GM19324 (cell line): ENCODE measurements around the gene ABLIM1.

Experiments
- ATAC-seq: cut with Tn5 transposase; IDR thresholded peaks from one replicate; pipeline ENCODE4 v1.9.1; 2021; ENCODE audit warnings: mild to moderate bottlenecking, moderate library complexity; ENCODE audit not compliant: unreplicated experiment, low FRiP score

Gene ABLIM1

DNA sequence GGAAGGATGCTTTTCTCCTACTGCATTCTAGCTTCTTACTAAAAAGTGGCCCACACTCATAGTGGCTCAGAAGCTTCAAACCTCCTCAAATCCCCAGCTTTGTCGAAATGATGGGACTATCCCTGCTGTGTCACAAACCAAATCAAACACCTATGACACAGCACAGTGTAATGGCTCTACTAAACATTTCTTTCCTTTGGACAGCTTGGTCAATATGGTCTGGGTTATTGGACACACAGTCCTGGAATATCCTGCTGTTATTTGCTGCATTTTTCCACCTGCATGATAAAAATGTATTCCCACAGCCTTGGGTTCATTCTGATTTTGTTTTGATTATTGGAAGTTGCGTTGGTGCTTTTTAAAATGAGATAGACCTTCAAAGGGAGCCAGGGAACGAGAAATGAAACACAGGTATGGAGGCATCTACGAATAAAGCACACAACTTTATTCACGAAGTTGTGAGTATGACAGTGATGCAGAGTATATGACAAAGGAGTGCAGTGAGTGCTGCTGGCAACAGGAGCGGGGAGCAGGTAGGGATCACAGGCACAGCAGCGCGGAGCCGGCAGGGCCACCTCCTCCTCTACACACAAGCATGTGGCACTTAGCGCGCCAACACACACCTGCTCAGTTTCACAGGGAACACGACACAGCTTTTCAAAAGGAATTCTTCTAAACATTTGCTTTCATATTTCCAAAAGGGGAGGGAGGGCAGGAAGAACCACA, 227.2 kb downstream of the ABLIM1 start:
- ATAC-seq: no peak

DNA sequence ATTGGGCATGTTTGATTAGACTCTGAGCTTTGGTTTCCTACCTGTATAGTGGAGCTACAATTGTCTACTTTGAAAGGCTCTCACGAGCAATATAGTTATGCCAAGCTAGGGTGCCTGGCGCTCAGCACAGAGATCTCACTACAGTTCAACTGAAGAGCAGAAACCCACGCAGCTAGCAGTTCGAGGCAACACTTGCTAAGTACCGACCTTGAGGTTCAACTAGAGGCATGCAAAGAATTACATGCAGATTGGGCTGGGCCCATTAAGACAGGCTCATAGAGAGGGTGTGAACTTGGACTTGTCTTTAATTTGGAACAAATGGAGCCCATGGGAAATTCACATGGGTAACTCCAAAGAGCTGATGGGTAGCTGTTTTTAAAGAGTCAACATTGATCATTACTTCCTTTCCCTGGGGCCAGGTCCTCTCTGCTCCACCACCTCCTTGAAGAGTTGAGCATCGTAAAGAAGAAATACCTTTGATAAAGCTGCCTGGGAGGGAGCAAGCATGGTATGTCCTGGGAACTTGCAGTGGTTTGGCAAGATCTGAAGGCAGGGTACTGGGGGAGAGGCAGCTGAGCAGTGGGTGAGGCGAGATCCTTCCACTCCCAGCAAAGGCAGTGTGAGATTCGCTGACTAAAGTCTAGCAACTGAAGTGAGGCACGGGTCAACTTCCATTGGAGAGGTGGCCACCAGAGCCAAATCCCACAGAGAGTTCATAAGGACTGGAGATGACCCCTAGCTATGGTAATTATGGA, 228.3 kb downstream of the ABLIM1 start:
- ATAC-seq: no peak

DNA sequence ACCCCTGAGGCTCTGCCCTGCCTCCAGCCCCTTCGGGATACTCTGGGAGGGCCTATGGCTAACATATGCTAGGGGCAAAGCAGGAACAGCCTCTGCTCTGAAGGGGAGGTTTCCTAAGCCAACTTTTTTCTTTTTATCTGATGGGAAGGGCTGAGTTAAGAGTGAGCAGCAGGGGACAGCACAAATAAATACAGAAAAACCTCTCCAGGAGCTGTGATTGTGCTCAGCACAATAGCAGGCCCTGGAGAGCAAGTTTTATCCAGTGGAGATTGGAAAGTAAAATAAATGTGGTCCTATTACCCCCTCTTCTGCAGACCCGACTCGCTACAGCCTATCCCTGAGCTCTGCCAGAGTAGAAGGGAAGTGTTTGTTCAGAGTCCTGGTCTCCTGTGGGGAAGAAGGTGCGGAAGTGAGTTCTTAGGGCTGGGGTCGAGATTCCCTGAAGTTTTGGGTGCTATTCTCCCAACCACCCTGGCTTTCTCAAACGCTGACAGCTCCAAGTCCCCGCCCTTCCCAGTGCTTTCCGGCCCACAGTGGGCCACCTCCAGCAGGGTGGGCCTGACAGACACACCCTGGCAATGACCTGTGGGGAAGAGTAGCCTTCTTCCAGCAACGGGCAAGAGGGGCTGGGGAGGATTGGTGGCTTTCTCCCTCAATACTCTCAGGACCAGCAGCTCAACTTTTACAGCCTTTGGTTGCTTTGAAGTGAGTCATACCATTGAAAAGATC, 230.8 kb downstream of the ABLIM1 start:
- ATAC-seq: no peak

DNA sequence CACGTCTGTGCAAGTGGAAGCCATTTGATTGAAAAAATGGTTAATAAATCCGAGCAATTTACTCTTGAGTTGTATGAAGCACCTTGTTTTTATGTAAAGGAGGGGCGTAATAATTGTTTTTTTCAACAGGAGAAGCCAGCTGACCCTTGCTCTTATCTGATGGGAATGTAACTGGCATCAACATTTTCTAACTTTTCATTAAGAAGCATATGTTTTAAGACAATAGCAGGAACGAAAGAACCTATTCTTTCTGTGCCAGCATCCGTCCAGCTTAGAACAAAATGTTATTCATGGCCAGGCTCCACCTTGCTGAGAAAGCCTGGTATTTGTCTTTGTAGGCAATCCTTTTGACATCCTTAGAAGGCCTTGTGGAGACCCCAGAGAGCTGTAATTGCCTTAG, 231.6 kb downstream of the ABLIM1 start:
- ATAC-seq: no peak

DNA sequence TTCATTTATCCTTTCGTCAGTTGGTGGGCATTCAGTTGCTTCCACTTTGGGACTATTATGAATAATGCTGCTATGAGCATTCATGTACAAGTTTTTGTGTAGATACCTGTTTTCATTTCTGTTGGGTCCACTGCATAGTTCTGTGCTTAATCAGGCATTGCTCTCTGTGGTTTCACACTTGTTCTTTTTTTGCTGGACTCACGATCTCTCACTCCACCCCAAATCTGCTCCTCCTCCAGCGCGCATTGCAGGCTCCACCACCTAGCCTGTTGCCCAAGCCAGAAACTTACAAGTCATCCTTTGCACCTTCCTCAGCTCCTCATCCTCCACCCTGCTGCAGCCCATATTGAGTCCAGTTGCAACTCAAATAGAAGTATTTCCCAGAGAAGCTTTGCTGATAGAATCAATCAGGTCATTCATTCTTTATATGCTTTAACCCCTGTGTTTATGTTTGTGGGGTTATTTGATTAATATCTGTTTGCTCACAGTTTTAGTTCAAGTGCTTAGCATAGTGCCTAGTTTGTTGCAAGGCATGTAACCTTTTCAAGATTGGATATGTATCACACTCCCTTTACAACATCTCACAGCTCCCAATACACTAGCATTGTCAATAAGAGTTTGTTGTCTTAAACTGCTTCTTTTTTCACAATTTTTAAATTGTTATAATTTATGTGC, 237.1 kb downstream of the ABLIM1 start:
- peak; percentile 69 for ATAC-seq

DNA sequence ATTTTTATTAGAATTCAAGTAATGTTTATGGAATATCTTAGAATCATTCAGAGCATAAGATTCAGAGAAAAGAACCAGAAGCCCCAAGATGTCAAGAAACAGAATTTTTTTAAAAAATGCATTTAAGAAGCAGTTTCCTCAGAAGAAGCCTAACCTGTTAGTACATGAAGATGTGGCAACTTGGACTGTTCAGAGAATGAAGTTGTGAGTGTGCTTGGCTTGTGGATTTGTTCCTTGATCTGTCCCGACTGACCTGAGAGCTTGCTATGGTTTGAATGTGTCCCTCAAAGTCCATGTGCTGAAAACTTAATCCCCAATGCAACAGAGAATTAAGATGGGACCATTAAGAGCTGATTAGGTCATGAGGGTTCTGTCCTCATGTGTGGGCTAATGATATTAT, 240.0 kb downstream of the ABLIM1 start:
- no peak for ATAC-seq

DNA sequence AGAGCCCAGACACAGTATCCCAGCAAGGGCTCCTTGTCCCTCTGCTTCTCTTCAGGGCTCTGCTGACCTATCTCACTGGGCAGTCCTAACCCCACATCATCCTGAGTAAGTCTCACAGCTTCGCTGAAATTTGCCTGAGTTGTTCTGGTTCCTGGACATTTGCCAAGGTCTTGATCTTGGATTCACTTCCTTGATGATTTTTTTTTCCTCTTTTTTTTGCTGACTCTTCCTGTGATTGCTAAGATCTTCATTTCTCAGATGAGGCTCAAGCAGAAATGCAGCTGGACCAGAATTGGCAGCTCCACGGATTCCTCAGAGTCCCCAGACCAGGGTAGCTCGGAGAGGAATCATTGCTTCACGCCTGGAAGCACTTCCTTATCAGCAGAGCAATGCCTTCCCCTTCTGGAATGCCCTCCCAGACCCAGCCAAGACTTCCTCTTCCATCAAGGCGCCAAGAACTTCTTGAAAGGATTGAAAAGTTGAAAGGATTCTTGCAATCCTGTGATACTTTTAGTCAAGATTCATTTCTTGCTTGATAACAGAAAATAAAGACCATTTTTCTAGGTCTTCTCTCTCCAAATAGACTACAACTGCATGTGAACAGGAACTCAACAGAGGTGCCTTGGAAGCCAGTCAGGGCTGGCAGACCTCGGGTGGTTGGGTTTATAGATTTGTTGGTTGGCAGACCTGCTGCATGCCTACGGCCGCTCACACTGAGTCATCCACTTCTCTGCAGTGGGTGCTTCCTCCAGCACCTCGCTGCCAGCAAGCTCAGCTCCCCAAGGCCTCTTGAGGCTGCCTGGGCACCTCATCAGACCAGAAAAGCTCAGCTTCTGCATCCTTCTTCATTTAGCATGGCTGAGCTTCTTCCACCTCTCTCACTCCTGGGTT, 244.9 kb downstream of the ABLIM1 start:
- no peak for ATAC-seq

DNA sequence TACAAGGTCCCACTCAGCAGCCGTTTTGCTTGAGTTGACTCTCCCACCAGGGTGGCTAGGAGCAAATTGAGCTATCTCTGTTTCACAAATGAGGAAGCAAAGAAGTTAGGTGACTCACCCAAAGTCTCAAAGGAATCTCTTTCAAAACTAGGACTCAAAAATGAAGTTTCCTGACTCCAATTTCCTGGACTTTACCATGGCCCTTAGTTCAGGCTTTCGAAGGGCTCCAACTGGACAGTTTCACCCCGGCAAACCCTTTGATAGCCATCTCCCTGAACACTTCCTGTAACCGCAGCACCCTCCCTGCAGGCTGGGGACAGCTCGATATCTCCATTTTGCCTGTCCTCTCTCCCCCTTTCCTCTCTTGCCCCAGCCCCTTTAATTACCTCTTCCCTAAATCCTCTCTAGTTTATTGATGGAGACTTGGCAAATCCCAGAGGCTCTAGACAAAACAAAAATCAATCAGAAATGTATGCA, 249.1 kb downstream of the ABLIM1 start:
- no peak for ATAC-seq

DNA sequence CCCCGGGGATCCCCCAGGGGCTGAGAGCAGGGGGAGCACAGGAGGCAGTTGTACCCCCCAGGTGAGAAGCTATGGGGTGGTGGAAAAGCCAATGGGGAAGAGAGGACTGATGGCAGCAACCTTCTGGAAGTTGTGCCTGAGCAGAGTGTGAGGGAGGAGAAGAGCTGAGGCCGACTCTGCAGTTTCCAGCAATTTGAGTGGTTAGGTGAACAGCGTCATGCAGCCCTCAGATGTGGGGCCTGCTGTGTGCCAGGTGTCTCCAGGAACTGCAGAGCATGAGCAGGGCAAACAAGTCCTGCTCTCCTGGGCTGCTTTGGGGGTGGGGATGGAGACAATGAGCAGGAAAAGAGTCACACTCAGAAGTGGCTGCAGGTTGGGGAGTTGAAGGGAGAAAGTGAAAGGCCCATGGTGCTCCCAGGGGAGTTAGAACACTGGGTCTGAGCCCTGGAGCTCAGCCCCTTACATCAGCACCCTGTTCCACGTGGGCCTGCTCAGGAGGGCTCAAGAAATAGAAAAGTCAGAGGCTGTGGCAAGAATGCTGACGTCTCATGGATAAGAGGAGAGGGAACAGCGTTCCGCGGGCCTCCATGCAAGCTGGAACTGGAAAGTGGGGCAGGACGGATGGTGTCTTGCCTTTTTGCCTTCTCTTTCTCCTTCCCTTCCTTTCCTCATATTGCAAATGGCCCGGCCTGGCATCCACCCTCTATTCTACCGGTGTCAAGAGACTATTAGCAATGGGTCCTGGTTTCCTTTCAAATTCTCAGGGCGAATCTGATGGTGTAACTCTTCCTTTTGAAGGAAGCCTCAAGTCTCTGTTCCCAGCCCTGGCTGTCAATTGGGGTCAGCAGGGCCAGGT, 249.7 kb downstream of the ABLIM1 start:
- no peak for ATAC-seq

DNA sequence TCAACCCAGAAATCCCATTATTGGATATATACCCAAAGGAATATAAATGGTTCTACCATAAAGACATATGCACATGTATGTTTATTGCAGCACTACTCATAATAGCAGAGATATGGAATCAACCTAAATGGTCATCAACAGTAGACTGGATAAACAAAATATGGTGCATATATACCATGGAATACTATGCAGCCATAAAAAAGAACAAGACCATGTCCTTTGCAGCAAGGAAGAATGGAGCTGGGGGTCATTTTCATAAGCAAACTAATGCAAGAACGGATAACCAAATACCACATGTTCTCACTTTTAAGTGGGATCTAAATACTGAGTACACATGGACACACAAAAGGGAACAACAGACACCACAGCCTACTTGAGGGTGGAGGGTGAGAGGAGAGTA, 251.6 kb downstream of the ABLIM1 start:
- no peak for ATAC-seq

DNA sequence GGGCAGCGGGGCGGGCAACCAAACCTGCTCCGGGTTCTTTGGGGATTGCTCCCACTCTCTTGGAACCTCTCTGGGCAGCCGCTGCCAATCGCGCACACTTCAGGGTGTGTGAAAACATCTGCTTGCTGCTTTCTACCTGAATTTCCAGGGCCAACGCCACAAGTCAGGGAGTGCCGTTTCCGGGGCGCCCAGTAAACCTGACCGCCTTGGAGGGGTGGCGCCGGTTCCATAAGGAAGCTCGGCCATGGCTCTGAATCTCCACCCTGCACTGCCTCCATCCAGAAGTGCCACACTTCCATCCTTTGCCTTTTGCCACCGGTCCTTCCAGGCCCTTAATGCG, 253.1 kb downstream of the ABLIM1 start:
- no peak for ATAC-seq

DNA sequence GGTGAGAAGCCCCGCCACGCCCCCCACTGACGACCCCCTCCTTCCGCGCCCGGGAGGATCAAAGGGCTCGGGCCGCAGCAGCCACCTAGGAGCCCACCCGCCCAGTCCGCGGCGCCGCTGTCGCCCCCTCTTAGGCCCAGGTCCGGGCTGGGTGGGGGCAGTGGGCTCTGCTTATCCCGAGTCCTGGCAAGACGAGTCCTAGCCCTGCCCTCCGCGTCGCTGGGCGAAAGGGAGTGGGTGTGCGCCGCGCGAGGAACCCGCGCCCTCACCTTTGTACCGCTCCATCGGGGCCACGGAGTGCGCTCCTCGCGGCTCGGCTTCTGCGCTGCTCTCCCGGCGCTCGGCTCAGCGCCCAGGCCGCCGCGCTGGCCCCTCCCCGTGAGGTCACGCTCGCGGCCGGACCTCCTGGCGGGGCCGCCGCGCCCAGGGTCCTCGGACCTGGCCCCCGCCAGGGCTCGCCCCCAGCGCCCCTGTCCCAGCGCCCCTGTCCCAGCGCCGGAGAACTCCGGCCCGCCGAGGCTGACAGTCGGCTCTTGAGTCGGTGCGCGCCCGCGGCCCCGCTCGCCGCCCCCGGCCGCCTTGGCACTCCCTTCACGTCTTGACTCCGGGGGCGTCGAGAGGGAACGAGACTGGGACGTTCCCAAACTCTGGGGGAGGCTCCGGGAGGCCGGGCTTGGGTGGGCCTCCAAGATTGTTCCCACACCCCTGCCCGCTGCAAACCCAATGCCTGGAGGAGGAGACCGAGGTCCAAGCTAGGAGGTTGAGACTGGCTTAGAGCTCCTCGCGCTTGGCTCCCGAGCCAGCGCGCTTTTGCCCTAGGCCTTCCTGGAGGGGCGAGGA, 253.7 kb downstream of the ABLIM1 start, which contains the start of gene AFAP1L2:
AFAP1L2 (minus strand) TSS at position 332 of the 840 bp plus-strand sequence; CDS start at position 285, 47 bp downstream.
- no peak for ATAC-seq

DNA sequence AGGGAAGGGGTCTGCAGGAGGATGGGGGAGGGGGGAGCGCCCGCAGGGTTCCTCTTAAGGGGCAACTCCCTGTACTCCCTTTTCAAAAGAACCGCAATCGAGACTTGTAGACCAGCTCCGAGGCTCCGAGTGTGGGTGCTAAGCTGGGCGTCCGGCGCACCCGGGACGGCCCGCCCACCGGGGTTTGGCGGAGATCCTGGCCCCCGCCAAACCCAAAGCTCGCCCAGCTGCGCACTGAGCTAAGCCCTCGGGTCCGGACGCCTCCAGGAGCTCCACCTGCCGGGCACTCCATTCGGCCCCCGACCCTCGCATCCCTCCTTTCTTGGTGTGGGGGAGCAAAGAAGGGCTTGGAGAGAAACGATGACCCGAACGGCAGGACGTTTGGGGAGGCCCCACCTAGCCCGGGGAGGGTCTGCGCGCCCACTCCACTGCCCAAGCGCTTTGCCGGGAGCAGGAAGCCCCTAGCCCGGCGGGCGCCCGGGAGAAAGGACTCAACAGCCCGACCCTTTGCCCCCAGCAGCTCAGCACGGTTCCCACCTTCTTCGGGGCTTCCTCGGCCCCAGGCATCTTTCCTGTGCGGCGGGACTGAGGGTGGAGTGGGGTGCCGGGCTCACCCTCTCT, 254.4 kb downstream of the ABLIM1 start:
- ATAC-seq: no peak

DNA sequence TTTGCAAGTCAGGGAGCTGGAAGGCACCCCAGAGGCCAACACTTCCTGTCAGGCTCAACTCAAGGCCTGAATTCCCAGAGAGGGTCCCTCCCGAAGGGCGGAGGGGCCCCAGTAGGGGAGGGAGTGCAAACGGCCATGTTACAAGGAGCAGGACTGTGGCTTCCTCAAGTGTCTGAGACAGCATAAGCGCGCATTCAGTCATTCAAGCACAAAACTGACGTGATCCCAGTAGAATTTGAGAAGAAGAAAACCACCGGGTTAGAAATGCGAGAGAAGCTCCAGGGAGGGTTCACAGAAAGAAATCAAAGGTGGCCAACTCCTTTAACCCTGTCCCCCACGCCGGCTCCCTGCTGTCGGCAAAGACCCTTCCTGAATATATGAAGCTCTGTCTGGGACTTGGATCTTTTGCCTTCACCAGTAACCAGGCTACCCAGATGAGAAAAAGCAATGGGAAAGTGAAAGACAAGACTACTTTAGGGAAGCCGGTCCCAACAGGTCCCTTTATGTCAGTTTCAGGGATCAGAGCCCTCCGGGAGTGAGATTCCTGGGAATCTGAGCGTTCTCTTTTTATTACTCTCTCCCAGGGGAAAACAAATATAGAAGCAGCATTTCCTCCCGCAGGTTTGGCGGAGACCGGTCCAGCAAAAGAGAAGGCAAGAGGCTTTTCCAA, 255.1 kb downstream of the ABLIM1 start:
- ATAC-seq: no peak

DNA sequence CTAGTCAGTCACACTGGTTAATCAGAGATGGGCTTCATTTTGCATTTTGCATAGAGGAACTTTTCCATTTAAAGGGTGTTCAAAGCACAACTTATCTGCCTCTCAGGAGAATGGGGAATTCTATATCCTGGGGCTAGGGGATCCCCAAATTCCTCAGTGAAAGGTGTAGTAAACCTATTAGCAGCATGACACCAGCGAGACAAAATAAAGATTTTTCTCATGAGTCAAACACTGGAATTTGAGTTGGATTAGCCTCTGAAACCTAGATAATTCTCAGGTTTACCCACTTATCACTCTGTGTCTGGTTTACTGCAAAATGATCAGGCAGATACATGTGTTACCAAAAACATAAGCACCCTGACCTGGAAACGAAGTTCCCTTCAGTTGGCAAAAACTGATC, 255.8 kb downstream of the ABLIM1 start:
- no peak for ATAC-seq

DNA sequence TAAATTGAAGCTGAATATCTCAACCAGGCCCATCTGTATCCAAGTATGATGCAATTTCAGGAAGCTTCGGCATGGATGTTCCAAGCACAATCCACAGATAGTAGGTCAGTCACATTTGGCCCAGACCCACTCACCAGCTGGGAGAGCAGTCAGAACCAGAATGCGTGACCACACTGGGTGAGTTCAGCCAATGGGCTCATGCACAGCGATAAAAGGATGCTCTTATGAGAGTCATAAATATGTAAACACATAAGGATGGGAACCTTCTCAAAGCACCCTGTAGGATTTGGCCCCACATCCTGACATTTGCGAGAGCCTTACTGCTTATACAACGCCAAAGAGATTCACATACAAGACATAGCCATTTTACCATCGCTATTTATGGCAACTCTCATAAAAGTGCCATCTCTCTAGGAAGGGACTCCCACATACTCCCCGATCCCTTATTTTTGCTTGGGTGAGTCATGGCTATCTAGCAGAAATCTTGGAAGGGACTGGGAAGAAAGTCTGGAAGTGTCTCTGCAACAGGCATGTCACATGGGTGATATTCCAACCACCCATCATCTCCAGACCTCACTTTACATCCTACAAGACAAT, 256.8 kb downstream of the ABLIM1 start:
- ATAC-seq: no peak

DNA sequence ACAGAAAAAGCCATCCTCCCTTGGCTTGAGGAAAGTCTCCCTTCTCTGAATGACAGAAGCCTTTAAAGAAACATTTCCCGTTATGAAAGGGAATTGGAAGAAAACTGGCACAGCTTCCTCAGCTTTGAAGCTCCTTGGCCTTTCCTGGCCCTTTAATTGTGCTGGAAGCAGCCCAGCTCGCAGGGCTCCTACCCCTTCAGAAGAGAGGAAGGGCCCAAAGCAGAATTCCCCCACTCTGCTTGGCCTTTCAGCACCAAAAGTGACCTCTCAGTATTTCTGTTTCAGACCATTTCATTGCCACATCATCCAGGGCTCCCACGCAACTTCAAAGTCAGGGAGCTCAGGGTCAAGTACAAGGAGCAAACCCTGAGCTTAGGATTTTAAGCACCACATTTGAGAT, 258.0 kb downstream of the ABLIM1 start:
- no peak for ATAC-seq
